ENCODE measurements around the gene ADCY7. TPM values are rescaled to one million over a fixed set of nuclear protein-coding genes. Genes with fewer than 3 reads are reported as not detected.

ADCY7 gene
- total RNA-seq, 1 experiment from 2014 or later, result 34.2 TPM

DNA sequence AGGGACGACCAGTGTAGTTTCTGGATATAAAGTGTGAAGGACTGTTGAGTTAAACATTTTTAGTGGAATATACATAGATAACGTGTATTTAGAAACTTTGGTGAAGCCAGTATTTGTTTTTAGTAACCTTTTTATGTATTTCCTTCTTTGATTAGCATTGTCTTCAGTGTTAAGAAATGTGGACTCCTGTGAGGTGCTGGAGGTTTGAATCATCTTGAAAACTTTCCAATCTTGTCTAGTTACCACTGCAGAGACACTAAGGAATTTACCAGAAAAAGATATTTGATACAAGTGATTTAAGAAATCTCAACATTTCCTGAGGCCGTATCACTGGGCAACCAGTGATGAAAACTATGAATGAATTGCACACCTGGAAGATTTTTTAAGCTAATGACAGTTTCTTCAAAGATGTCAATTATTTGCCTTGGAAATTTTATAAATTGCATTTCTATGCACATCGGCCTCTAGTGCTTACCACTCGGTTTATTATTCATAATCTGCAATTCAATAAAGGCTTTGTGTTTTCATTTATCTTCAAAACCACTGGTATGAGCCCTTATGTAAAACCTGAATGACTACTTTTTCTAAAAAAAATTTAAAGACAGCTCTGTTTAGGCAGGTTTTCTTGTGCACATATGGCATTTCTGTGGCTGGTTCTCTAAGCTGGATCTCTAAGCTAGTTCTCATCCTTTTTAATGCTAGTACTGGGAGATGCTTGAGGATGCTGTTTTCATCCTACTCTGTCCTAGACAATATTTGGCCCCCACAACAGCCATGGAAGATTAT is 31.4 kb upstream of the ADCY7 start:
- intact Hi-C loops (cut with micrococcal nuclease), result loop anchor here (5.0 kb wide), 1 partner anchor 117 kb away; no protein-coding TSS in a partner anchor
- BruUV-seq (replicated peaks), result no TSS peak

More for the DNA sequence above, 31.4 kb upstream of the ADCY7 start:
- ChIA-PET RAD21 (ENCODE audit: low non-redundant PET in 1 of 2, low total read pairs in 2 of 2, uncharacterized antibody in 2 of 2, unreplicated experiment in 2 of 2) (no interaction called here), POLR2A (no interaction called here), CTCF (no interaction called here)
- Histone ChIP-seq H3K27me3 (ENCODE audit: insufficient read depth, low read length) (no peaks in the 10 kb centered on the region), H3K4me2 (ENCODE audit: low read length) (no peak overlapping the region), H3K79me2 (ENCODE audit: insufficient read depth, low read length) (no peaks in the 10 kb centered on the region), H3K27ac (ENCODE audit: low read depth, low read length) (no peak overlapping the region), H2AFZ (ENCODE audit: low read depth, low read length, poor library complexity, severe bottlenecking) (no peak overlapping the region), H3K36me3 (ENCODE audit: control insufficient read depth in 1 of 2, insufficient read depth in 2 of 2, low read length in 2 of 2) (0 out of 4 replicates have a peak, but pooled peaks cover 0 to 2% of the 10 kb centered on the region in 2 experiments), H3K9me3 (ENCODE audit: control insufficient read depth in 1 of 2, insufficient read depth in 1 of 2, low read depth in 1 of 2, low read length in 2 of 2) (no peaks in the 10 kb centered on the region), H3K9me2 (ENCODE audit: insufficient read depth) (no peaks in the 10 kb centered on the region), H3K4me1 (ENCODE audit: control insufficient read depth in 1 of 2, insufficient read depth in 2 of 2, low read length in 2 of 2) (peaks cover 0 to 4% of the 10 kb centered on the region in 2 experiments; a peak in 1 of 4 replicates), H4K20me1 (ENCODE audit: insufficient read depth) (no peaks in the 10 kb centered on the region), H3K4me3 (replicated peaks in 1 of 2; ENCODE audit: low read depth in 1 of 2, low read length in 2 of 2) (no peak overlapping the region), H3K9ac (ENCODE audit: low read length) (no peak overlapping the region)
- no peak for DNase-seq (ENCODE audit: low read depth, low spot score)
- TF ChIP-seq, protein P1, sequence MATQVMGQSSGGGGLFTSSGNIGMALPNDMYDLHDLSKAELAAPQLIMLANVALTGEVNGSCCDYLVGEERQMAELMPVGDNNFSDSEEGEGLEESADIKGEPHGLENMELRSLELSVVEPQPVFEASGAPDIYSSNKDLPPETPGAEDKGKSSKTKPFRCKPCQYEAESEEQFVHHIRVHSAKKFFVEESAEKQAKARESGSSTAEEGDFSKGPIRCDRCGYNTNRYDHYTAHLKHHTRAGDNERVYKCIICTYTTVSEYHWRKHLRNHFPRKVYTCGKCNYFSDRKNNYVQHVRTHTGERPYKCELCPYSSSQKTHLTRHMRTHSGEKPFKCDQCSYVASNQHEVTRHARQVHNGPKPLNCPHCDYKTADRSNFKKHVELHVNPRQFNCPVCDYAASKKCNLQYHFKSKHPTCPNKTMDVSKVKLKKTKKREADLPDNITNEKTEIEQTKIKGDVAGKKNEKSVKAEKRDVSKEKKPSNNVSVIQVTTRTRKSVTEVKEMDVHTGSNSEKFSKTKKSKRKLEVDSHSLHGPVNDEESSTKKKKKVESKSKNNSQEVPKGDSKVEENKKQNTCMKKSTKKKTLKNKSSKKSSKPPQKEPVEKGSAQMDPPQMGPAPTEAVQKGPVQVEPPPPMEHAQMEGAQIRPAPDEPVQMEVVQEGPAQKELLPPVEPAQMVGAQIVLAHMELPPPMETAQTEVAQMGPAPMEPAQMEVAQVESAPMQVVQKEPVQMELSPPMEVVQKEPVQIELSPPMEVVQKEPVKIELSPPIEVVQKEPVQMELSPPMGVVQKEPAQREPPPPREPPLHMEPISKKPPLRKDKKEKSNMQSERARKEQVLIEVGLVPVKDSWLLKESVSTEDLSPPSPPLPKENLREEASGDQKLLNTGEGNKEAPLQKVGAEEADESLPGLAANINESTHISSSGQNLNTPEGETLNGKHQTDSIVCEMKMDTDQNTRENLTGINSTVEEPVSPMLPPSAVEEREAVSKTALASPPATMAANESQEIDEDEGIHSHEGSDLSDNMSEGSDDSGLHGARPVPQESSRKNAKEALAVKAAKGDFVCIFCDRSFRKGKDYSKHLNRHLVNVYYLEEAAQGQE (IDR thresholded peaks at IDR 0.05; ENCODE audit: low read depth), result no peak
- TF ChIP-seq, protein P2, sequence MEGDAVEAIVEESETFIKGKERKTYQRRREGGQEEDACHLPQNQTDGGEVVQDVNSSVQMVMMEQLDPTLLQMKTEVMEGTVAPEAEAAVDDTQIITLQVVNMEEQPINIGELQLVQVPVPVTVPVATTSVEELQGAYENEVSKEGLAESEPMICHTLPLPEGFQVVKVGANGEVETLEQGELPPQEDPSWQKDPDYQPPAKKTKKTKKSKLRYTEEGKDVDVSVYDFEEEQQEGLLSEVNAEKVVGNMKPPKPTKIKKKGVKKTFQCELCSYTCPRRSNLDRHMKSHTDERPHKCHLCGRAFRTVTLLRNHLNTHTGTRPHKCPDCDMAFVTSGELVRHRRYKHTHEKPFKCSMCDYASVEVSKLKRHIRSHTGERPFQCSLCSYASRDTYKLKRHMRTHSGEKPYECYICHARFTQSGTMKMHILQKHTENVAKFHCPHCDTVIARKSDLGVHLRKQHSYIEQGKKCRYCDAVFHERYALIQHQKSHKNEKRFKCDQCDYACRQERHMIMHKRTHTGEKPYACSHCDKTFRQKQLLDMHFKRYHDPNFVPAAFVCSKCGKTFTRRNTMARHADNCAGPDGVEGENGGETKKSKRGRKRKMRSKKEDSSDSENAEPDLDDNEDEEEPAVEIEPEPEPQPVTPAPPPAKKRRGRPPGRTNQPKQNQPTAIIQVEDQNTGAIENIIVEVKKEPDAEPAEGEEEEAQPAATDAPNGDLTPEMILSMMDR (IDR thresholded peaks at IDR 0.05 in 2 of 3, conservative IDR thresholded peaks at IDR 0.05 in 1 of 3; ENCODE audit: borderline replicate concordance in 1 of 3, insufficient read depth in 1 of 3, low read depth in 2 of 3, low read length in 2 of 3), result no peak
- TF ChIP-seq CEBPB (IDR thresholded peaks at IDR 0.05; ENCODE audit: low read depth) (no peak), EZH2 (IDR thresholded peaks at IDR 0.05) (no peak), SP1 (IDR thresholded peaks at IDR 0.05; ENCODE audit: low read depth) (no peak), JUND (IDR thresholded peaks at IDR 0.05) (no peak), RAD21 (IDR thresholded peaks at IDR 0.05; ENCODE audit: low read depth) (no peak), ZNF274 (IDR thresholded peaks at IDR 0.05; ENCODE audit: low read depth, low read length) (no peak), ELF1 (IDR thresholded peaks at IDR 0.05; ENCODE audit: borderline replicate concordance, low read depth) (no peak), SRF (IDR thresholded peaks at IDR 0.05; ENCODE audit: low read depth) (no peak), POLR2A (IDR thresholded peaks at IDR 0.05; ENCODE audit: borderline replicate concordance, extremely low read depth, insufficient read depth, insufficient read length) (no peak), FOSL1 (IDR thresholded peaks at IDR 0.05; ENCODE audit: low read depth) (no peak), YY1 (IDR thresholded peaks at IDR 0.05; ENCODE audit: extremely low read depth, insufficient replicate concordance, low read depth, low read length) (no peak), SIN3A (IDR thresholded peaks at IDR 0.05; ENCODE audit: low read depth) (no peak), TCF7L2 (IDR thresholded peaks at IDR 0.05; ENCODE audit: borderline replicate concordance, extremely low read depth, insufficient read depth, insufficient read length) (no peak), EGR1 (IDR thresholded peaks at IDR 0.05; ENCODE audit: low read depth) (no peak)
- TF ChIP-seq, protein P3, sequence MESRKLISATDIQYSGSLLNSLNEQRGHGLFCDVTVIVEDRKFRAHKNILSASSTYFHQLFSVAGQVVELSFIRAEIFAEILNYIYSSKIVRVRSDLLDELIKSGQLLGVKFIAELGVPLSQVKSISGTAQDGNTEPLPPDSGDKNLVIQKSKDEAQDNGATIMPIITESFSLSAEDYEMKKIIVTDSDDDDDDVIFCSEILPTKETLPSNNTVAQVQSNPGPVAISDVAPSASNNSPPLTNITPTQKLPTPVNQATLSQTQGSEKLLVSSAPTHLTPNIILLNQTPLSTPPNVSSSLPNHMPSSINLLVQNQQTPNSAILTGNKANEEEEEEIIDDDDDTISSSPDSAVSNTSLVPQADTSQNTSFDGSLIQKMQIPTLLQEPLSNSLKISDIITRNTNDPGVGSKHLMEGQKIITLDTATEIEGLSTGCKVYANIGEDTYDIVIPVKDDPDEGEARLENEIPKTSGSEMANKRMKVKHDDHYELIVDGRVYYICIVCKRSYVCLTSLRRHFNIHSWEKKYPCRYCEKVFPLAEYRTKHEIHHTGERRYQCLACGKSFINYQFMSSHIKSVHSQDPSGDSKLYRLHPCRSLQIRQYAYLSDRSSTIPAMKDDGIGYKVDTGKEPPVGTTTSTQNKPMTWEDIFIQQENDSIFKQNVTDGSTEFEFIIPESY (IDR thresholded peaks at IDR 0.05; ENCODE audit: extremely low read depth, insufficient replicate concordance, low read length), result no peak
- TF ChIP-seq, protein P4, sequence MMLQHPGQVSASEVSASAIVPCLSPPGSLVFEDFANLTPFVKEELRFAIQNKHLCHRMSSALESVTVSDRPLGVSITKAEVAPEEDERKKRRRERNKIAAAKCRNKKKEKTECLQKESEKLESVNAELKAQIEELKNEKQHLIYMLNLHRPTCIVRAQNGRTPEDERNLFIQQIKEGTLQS (IDR thresholded peaks at IDR 0.05), result no peak
- TF ChIP-seq, protein P5, sequence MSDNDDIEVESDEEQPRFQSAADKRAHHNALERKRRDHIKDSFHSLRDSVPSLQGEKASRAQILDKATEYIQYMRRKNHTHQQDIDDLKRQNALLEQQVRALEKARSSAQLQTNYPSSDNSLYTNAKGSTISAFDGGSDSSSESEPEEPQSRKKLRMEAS (IDR thresholded peaks at IDR 0.05), result no peak
- no peak for ATAC-seq
